Hepatocyte (in vitro differentiated cells): ENCODE data around the gene TYSND1. TPM values are rescaled to one million over a fixed set of nuclear protein-coding genes. Genes with fewer than 3 reads are reported as not detected.
A peak's percentile ranks its signal among the peaks of the same experiment; 100 is the strongest.

ENCODE experiments used
- DNase-seq: peaks from one replicate; pipeline ENCODE4 v3.0.0-alpha.2; 2016; ENCODE audit warnings: low spot score
- H2AFZ ChIP-seq: fragments of 200-600 bp; sonication (generic); 2 replicates; pipeline ENCODE4 v1.6.0; 2016; ENCODE audit warnings: antibody characterized with exemption, mild to moderate bottlenecking
- H3K27ac ChIP-seq: fragments of 200-600 bp; sonication (generic); 2 replicates; pipeline ENCODE4 v1.5.1; 2016; ENCODE audit warnings: mild to moderate bottlenecking
- H3K27me3 ChIP-seq: fragments of 200-600 bp; sonication (generic); 2 replicates; pipeline ENCODE4 v1.6.1; 2016
- H3K36me3 ChIP-seq: fragments of 200-600 bp; sonication (generic); replicated peaks from 2 replicates; pipeline ENCODE4 v1.5.1; 2016; ENCODE audit warnings: low read depth; ENCODE audit not compliant: insufficient read depth
- H3K4me1 ChIP-seq: fragments of 200-600 bp; sonication (generic); 2 replicates; pipeline ENCODE4 v1.5.1; 2016; ENCODE audit warnings: mild to moderate bottlenecking, moderate library complexity; ENCODE audit not compliant: insufficient read depth
- H3K4me2 ChIP-seq: fragments of 200-600 bp; sonication (generic); 2 replicates; pipeline ENCODE4 v1.6.0; 2016
- H3K4me3 ChIP-seq: fragments of 200-600 bp; sonication (generic); 2 replicates; pipeline ENCODE4 v1.5.1; 2016; ENCODE audit warnings: mild to moderate bottlenecking
- H3K79me2 ChIP-seq: fragments of 200-600 bp; sonication (generic); 2 replicates; pipeline ENCODE4 v1.6.0; 2017; ENCODE audit warnings: mild to moderate bottlenecking
- H3K9me2 ChIP-seq: fragments of 200-600 bp; sonication (generic); replicated peaks from 2 replicates; pipeline ENCODE4 v1.6.0; 2017; ENCODE audit warnings: mild to moderate bottlenecking; ENCODE audit not compliant: insufficient read depth
- H3K9me3 ChIP-seq: fragments of 200-600 bp; sonication (generic); 2 replicates; pipeline ENCODE4 v1.5.1; 2016; ENCODE audit warnings: low read depth, mild to moderate bottlenecking
- H4K20me1 ChIP-seq: fragments of 200-600 bp; sonication (generic); 2 replicates; pipeline ENCODE4 v1.6.0; 2016; ENCODE audit warnings: mild to moderate bottlenecking; ENCODE audit not compliant: insufficient read depth, poor library complexity, severe bottlenecking
- EZH2 ChIP-seq: fragments of 200-600 bp; sonication (generic); IDR thresholded peaks from 2 replicates; pipeline ENCODE4 v1.6.1; 2016; ENCODE audit warnings: antibody characterized with exemption, mild to moderate bottlenecking, borderline replicate concordance
- EZH2phosphoT487 ChIP-seq: fragments of 200-600 bp; sonication (generic); IDR thresholded peaks from one replicate; pipeline ENCODE4 v1.6.1; 2018; ENCODE audit warnings: antibody characterized with exemption, mild to moderate bottlenecking, low read depth, moderate library complexity; ENCODE audit not compliant: unreplicated experiment, severe bottlenecking
- WGBS: methylation state at CpG from one replicate; pipeline ENCODE4 v1.1.6; 2016; ENCODE audit warnings: low lambda C conversion rate; ENCODE audit errors: missing lambda C conversion rate; 5-methylcytosine and 5-hydroxymethylcytosine counted together
- polyA plus RNA-seq: library from polyadenylated mRNA; unstranded; fragments of >200 nt; fragmentation: Nextera tagmentation; extraction: Ambion mirVana; gene quantifications from 2 replicates; pipeline ENCODE4 v1.2.1, GENCODE V29; 2016
- total RNA-seq: library from RNA; depleted of rRNA; stranded (reverse); fragments of >200 nt; gene quantifications from 2 replicates; pipeline ENCODE4 v1.2.3, GENCODE V29; 2014
- TF ChIP-seq, protein P1 (sequence below): fragments of 200-600 bp; sonication (generic); IDR thresholded peaks from 2 replicates; pipeline ENCODE4 v1.5.1; 2016; ENCODE audit warnings: antibody characterized with exemption, mild to moderate bottlenecking; ENCODE audit not compliant: poor library complexity

The TYSND1 gene
- total and polyA plus RNA-seq, 2 experiments from 2014 or later, result 12.6 to 22.0 TPM

DNA sequence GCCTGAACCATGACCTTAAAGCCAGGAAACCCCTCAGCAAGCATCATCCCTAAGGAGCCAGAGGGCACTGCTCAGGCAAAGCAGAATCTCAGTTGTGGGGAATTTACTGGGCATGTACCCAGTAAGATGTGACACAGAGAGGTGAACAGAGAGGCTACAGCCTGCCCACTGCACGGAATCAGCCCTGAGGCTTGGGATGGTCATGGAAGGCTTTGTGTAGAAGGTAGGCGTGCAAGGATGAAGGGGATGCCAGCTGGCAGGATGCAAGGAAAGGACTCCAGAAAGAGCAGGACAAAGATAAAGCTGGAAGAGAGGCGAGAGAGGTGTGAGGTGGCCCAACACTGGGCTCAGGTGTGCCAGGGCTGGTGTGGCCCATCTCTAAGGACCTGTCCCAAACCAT lies 11.5 kb downstream of the TYSND1 start:
- Histone ChIP-seq H3K4me3 (no peak overlapping the region), H3K79me2 (peaks cover 2% of the 10 kb centered on the region), H3K27ac (no peak overlapping the region), H3K4me2 (no peak overlapping the region), H3K9me3 (no peaks in the 10 kb centered on the region), H3K9me2 (no peaks in the 10 kb centered on the region), H4K20me1 (no peaks in the 10 kb centered on the region), H3K4me1 (peaks cover 9% of the 10 kb centered on the region), H2AFZ (no peak overlapping the region), H3K27me3 (no peaks in the 10 kb centered on the region), H3K36me3 (no peaks in the 10 kb centered on the region)
- no peak for TF ChIP-seq EZH2phosphoT487
- no peak for TF ChIP-seq EZH2
- TF ChIP-seq, protein P1, sequence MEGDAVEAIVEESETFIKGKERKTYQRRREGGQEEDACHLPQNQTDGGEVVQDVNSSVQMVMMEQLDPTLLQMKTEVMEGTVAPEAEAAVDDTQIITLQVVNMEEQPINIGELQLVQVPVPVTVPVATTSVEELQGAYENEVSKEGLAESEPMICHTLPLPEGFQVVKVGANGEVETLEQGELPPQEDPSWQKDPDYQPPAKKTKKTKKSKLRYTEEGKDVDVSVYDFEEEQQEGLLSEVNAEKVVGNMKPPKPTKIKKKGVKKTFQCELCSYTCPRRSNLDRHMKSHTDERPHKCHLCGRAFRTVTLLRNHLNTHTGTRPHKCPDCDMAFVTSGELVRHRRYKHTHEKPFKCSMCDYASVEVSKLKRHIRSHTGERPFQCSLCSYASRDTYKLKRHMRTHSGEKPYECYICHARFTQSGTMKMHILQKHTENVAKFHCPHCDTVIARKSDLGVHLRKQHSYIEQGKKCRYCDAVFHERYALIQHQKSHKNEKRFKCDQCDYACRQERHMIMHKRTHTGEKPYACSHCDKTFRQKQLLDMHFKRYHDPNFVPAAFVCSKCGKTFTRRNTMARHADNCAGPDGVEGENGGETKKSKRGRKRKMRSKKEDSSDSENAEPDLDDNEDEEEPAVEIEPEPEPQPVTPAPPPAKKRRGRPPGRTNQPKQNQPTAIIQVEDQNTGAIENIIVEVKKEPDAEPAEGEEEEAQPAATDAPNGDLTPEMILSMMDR, result no peak
- 100% methylated on average over 3 of the region's 3 CpGs for WGBS
- DNase-seq, result no peak

DNA sequence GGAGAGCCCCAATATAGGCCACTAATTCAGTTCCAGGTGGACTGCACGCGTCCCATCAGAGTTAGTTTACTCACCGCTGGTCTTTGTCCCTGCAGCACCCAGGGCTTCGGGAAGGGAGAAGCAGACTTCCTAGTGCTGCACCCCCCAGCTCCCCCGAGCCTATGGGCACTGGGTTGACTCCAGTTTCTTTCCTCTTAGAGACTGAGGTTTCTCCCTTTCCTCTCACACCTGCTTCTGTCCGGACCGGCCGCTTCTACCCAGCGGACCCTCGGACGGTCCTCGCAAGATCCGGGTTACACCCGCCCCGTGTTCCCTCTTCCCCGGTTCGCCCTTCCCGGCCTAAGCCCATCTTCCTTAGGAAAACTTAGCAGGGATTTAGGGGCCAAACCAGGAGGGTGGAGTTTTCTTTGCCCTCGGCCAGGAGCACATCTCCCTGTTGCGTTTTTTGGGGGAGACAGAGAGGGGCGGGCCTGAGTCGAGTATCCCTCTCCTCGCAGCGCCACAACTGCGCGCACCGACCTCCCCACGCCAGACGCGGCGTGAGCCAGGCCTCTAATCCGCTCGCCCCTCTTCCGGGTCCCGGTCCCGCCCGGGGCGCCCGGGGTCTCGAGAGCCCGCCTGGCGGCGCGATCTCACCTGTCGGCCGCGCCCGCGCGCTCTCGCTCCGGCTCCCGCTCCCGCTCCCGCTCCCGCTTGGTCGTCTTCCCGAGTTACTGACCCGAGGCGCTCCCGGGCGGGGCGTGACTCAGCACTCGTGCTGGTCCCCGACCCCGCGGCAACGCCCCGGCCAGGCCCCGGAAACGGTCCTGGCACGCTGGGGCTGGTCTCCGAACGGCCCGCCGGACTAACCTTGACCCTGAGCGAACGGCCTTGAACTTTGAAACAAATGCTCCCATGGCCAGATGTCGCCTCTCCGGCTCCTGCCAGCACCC lies 14.1 kb downstream of the TYSND1 start, which contains the start of gene AIFM2:
Gene AIFM2, minus strand, starts transcription at position 728 of the 932 bp plus-strand sequence. CDS start 8,741 bp downstream, outside the sequence.
- H3K4me3 ChIP-seq, result peak within 1 kb of the TSS; percentile 75
- H3K4me2 ChIP-seq, result peak within 1 kb of the TSS; percentile 92
- TF ChIP-seq EZH2phosphoT487 (no peak), EZH2 (no peak)
- TF ChIP-seq, protein P1, result peak; percentile 10
- peak; percentile 94 for DNase-seq
- peaks cover 9% of the 10 kb centered on the region for H3K4me1 ChIP-seq
- no peaks in the 10 kb centered on the region for H3K9me3 ChIP-seq
- H3K79me2 ChIP-seq, result peaks cover 5% of the 10 kb centered on the region
- WGBS, result 12% methylated on average over 65 of the region's 80 CpGs
- H2AFZ ChIP-seq, result peak within 1 kb of the TSS; percentile 88
- no peaks in the 10 kb centered on the region for H3K27me3 ChIP-seq
- peak within 1 kb of the TSS; percentile 91 for H3K27ac ChIP-seq
- no peaks in the 10 kb centered on the region for H4K20me1 ChIP-seq
- no peaks in the 10 kb centered on the region for H3K36me3 ChIP-seq
- no peaks in the 10 kb centered on the region for H3K9me2 ChIP-seq

DNA sequence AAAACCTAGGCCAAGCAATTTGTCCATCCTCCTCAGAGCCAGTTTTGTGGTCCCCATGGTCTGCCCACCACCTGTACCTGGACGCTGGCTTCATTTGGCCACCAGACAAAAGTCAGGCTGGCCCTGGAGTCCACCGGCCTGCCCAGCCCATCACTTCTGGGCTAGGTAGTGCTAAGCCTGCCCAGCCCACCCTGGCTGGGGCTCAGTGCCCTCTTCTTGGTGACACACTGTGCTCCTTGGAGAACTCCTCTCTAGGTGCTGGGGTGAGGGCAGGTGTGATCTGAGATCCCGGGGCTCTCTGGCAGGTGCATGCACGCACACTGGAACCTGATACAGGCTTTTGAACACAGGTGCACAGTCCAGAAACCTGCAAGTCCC lies 15.0 kb downstream of the TYSND1 start:
- no peak for DNase-seq
- no peaks in the 10 kb centered on the region for H4K20me1 ChIP-seq
- 98% methylated on average over 4 of the region's 4 CpGs for WGBS
- peak overlapping the region; percentile 25 for H3K27ac ChIP-seq
- no peaks in the 10 kb centered on the region for H3K27me3 ChIP-seq
- H3K4me3 ChIP-seq, result no peak overlapping the region
- peaks cover 9% of the 10 kb centered on the region for H3K4me1 ChIP-seq
- peaks cover 5% of the 10 kb centered on the region for H3K79me2 ChIP-seq
- no peak for TF ChIP-seq EZH2phosphoT487
- TF ChIP-seq EZH2, result no peak
- TF ChIP-seq, protein P1, result no peak
- H2AFZ ChIP-seq, result no peak overlapping the region
- H3K9me3 ChIP-seq, result no peaks in the 10 kb centered on the region
- no peaks in the 10 kb centered on the region for H3K36me3 ChIP-seq
- peak overlapping the region; percentile 92 for H3K4me2 ChIP-seq
- no peaks in the 10 kb centered on the region for H3K9me2 ChIP-seq
